Retinal pigment epithelial cell (primary cell): ENCODE measurements around the gene EFCAB14.

Source experiments
- DNase-seq: peaks from one replicate; pipeline ENCODE4 v3.0.0-alpha.2; 2010; ENCODE audit warnings: low read depth
- H3K4me3 ChIP-seq: 2 replicates; pipeline ENCODE4 v1.5.1; 2011; ENCODE audit warnings: mild to moderate bottlenecking, low read length, control low read depth, moderate library complexity
- TF ChIP-seq, protein P1 (sequence below): conservative IDR thresholded peaks from 2 replicates; pipeline ENCODE4 v1.5.1; 2011; ENCODE audit warnings: low read depth, low read length, control low read depth, inconsistent platforms

Gene EFCAB14

DNA sequence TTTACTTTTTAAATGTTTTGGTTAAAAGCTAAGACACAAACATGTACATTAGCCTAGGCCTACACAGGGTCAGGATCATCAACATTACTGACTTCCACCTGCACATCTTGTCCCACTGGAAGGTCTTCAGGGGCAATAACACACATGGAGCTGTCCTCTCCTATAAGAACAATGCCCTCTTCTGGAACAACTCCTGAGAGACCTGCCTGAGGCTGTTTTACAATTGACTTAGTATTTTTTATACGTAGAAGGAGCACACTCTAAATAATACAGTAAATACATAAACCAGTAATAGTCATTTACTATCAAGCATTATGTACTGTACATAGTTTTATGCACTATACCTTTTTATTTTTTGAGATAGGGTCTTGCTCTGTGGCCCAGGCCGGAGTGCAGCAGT lies 88.2 kb downstream of the EFCAB14 start:
- TF ChIP-seq, protein P1, sequence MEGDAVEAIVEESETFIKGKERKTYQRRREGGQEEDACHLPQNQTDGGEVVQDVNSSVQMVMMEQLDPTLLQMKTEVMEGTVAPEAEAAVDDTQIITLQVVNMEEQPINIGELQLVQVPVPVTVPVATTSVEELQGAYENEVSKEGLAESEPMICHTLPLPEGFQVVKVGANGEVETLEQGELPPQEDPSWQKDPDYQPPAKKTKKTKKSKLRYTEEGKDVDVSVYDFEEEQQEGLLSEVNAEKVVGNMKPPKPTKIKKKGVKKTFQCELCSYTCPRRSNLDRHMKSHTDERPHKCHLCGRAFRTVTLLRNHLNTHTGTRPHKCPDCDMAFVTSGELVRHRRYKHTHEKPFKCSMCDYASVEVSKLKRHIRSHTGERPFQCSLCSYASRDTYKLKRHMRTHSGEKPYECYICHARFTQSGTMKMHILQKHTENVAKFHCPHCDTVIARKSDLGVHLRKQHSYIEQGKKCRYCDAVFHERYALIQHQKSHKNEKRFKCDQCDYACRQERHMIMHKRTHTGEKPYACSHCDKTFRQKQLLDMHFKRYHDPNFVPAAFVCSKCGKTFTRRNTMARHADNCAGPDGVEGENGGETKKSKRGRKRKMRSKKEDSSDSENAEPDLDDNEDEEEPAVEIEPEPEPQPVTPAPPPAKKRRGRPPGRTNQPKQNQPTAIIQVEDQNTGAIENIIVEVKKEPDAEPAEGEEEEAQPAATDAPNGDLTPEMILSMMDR: no peak
- no peak for DNase-seq
- no peak overlapping the region for H3K4me3 ChIP-seq
